HG03469 (cell line): ENCODE data around the gene MRPS12.

Experiments used
- ATAC-seq: cut with Tn5 transposase; IDR thresholded peaks from one replicate; pipeline ENCODE4 v1.9.1; 2021; ENCODE audit warnings: mild to moderate bottlenecking, moderate library complexity, moderate number of reproducible peaks; ENCODE audit not compliant: unreplicated experiment

Gene MRPS12

DNA sequence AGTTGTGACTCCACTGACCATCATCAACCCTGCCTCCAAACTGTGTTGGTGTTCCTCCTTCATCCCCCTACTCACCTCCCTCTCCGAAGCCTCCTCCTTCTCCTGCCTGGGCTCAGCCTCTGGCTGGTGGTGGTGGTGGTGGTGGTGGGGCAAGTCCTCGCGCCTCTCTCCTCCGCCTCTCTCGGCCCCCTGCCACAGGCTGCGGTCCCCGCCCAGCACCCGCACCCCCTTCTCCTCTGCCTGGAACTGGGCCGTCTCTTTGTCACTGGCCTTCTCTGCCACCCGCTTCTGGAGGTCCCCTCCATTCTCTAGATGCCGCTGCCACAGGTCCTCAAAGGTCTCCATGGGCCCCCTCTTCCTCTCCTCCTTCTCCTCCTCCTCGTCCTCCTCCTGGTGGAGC is 20.3 kb upstream of the MRPS12 start:
- no peak for ATAC-seq

DNA sequence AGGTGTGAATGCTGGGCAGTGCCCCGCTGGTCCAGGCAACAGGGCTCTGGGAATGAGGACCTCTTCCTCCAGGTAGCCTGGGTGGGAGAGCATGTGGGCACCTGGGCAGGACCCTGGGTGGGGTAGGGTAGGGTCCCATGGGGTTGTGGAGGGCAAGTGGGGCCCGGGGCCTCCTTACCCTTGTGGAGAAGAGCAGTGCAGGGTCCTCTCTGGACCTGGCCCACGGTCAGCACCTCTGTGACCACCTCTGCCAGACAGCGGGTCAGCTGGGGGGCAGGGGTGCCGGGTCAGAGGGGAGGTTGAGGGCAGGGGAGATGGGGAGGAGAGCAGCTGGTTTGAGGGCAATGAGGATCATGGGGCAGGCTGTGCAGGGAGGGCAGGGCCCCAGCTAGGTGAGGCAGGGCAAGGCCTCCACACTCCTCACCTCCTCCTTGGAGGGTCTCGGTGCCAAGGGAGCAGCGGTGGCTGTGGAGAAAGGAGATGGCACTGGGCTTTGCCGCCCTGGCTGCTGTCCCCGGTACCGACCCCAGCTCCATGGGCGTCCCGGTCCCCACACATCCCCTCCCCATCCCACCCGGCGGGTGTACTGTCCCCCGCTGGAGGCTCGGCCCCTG is 19.2 kb upstream of the MRPS12 start:
- no peak for ATAC-seq

DNA sequence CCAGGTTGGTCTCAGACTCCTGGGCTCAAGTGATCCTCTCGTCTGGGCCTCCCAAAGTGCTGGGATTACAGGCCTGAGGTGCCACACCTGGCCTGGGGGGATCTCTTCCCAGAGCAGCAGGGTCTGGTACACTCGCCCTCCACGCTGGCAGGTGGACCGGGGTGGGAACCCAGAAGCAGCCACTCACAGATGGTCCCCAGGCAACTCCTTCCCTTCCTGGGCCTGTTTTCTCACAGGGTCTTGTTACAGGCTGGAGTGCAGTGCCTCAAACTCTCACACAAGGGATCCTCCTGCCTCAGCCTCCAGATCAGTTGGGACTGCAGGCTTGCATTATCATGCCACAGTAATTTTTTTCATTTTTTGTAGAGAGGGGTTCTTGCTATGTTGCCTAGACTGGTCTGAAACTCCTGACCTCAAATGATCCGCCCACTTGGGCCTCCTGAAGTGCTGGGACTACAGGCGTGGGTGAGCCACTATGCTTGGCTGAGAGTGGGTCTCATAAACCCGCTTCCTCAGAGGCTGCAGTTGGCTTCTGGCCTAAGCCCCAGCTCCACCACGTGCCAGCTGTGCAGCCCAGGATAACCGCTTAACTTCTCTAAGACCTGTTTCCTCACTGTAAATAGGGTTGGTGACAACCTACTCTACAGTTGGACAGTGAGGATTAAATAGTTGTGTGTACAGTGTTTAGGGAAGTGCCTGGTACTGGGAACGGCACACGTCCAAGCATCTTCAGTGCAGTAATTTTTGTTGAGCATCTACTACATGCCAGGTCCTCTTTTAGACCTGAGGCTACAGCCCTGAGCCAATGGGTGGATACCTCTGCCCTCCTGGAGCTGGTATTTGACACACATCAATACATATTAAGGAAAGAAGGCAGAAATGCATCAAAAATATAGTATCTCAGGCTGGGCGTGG is 17.9 kb upstream of the MRPS12 start:
- ATAC-seq: no peak

DNA sequence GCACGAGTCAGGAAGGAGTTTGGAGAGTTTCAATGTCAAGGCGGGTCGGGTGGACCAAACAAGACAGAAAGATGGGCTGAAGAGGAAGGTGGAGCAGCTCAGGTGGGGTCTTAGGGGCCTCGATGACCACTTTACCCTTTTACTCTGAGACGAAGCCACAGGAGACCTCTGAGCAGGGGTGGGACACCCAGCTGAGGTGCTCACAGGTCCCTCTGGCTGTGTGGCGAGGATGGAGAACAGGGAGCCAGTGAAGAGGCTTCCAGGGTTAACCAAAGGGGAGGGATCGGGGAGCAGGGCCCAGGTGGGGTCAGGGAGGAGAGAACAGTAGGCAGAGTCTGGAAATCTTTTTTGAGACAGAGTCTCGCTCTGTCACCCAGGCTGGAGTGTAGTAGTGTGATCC is 16.8 kb upstream of the MRPS12 start:
- ATAC-seq: no peak

DNA sequence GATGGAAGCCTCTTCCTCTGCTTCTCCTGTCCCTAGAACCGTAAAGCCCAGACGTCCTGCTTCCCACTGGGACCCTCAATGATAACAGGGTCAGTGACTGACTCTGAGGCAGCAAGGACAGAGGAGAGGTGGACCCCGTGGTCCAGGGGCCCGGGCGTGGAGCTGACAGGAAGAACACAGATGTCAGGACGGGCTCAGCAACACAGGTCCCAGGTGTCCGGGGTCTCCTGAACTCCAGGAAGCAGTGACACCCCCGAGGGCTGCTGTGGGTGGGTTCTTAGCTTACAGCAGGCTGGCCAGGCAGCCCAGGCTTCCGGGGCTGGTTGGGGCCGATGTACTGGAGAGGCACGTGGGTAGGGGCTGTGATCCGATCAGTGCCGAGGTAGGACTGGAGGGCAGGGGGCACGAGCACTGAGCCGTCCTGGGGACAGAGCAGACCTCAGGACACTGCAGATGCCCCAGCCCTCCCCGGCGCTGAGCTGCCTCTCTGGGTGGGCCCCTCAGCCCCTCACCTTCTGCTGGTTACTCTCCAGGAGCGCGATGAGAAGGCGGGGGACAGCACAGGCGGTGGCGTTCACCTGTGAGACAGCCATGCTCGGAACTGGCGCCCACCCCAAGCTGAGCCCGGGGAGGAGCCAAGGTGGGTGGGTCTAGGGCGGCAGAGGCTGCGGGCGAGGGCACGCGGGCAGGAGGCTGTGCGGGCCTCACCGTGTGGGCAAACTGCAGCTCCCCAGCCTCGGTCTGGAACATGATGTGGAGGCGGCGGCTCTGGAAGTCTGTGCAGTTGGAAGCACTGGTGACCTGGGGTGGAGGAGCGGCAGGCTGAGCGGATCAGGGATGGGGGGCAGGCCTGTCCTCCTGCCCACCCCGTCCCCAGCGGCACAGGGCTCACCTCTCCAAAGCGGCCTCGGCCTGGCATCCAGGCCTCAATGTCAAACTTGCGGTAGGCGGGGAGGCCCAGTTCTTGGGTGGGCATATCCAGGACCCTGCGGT is 15.1 kb upstream of the MRPS12 start:
- no peak for ATAC-seq

DNA sequence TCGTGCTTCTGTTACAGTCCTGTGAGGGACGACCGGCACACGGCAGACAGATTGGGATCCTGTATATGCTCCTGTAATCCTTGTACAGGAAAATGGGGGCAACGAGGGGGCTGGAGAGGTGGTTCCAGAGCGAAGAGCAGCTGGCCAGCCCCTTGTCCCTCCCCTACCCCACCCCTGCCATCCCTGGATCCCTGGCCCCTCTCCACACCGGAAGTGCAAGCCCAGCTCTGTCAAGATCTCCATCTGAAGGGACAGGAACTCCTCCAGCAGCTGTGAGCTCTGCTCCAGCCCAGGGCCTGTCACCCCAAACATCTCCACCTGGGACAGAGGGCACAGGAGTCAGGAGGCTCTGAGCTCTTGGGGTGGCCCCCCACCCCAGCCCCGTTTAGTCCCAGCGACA is 13.2 kb upstream of the MRPS12 start:
- ATAC-seq: no peak

DNA sequence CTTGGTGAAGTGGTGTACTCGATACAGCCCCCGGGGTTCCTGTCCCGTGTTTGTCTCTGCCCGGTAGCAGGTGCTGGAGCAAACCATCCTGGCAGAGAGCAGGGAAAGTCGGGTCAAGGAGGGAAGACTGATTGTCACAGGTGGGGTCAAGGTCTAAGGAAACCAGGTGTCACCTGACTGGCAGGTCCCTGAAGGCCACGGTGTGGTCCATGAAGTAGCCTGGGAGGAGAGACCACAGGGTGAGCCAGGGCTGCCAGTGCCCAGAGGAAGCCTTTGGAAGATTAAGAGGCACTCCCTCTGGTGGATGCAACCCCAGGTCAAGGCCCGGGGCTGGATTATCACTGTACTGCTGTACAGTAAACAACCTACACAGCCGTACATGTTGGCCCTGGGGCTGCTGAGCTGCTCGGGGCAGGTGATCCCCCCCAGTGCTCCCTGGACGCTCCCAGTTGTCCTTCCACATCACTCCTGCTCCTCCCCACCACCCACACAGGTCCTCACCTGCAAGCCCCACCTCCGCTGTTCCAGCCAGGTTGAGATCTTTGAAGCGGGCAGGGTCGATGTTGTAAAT is 12.7 kb upstream of the MRPS12 start:
- ATAC-seq: no peak

DNA sequence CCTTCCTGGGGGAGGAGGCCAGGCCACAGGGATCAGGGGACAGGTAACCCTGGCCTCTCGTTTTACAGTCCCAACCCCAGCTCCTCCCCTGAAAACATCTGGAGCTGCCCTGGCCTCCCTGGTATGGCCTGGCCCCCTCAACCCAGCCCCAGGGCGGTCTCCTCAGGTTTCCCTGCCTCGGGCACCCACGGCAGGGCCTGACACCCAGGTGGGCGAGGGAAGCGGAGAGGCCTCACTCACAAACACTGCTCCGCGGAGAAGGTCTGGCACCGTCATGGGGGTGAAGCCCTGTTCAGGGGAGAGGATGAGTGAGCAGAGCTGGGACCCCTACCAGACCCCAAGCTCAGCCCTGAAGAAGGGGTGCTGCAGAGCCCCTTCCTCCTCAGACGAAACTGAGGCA is 12.2 kb upstream of the MRPS12 start:
- ATAC-seq: no peak

DNA sequence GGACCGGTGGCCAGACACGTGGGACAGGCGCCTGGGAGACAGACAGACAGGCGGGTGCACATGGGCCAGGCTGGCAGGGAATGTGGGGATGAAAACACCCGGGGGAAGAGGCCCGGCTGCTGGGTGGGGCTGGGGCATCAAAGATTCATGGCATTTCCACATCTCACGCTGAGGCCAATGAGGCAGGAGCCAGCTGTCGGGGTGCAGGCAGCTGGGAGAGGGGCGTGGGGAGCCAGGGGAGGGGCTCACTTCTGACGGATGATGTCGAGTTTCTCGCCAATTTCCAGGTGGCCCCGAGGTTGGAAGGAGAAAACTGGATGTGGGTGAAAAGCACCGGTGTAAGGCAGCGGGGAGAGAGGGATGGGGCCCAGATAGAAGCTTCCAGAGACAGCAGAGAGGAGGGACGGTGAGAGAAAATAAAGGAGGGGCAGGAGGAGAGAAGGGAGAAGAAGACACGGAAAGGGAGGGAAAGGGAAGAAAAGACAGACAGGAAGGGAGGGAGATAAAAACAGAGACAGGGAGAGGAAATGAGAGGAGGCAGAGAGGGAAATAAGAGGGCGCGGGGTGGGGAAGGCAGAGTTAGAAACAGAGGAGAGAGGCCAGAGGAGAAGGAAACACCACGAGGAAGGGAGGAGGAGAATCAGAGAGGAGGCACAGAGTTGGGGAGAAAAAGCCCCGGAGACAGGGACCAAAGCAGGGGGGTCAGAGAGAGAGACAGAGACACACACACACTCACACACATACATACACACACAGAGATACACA is 10.7 kb upstream of the MRPS12 start:
- no peak for ATAC-seq

DNA sequence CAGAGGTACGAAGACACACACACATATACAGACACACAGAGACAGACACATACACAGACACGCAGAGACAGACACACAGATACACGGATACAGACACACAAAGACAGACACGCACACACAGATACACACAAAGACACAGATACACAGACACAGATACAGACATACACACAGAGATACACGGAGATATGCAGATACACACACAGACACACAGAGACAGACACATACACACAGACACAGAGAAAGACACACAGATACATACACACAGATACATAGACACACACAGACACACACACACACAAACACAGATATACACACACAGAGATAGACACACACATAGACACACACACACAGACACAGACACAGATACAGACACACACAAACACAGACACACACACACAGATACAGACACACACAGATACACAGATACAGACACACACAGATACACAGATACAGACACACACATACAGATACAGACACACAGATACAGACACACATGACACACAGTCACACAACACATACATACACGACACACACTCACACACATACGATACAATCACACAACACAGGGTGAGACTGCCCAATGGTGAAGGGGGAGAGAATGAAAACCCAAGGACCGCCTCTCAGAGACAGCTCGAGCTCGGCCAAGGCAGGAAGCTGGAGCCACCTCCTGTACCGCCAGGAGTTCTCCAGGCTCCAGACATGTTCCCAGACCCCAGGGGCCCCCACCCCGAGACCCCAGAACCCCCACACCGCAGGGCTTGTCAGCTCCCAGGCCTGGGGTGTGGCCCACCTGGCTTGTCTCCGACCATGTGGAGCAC is 9.9 kb upstream of the MRPS12 start:
- no peak for ATAC-seq

DNA sequence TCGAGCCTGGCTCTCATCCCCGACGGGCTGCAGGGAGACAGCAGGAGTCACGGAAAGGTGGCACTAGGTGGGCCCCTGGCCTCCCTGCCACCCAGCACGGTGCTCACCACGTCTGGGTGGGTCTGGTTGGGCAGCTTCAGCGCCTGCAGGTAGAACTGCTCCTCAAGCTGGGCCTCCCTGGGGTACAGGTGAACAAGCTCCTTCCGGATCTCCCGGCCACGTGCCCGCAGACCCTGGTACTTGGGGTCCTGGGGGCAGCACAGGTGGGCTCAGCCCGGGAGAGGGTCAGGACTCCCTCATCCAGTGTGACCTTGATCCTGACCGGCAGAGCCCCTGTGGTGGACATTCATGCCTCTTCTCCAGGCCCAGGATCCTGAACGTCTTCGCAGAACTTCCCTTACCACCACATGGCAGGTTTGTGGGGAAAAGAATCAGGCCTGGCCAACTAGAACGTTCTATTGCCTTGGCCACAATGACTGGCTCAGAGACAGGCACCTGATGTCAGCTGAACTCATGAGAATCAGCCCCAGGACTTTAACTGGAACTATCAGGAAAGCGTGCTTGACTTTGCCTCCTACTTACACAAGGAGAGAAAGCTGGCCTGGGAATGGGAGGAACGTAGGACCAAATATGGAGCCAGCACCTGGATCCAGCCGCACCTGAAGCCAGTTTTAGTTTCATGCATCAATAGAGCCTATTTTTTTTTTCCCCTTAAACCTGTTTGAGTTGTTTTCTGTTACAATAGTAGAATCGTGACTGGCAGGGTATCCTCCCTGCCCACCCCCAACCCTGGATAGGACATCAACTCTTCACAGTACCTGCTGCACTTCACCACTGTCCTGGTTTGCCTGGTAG is 9.1 kb upstream of the MRPS12 start:
- no peak for ATAC-seq

DNA sequence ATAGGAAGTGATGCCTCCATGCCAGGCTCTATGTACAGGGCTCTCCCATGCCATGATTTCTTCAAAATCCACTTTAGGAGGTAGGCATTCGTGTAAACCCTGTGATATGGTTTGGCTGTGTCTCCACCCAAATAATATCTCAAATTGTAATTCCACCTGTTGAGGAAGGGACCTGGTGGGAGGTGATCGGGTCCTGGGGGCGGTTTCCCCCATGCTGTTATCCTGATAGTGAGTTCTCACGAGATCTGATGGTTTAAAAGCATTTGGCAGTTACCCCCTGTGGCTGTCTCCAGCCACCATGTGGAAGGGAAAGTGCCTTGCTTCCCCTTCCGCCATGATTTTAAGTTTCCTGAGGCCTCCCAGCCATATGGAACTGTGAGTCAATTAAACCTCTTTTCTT is 8.3 kb upstream of the MRPS12 start:
- ATAC-seq: no peak

DNA sequence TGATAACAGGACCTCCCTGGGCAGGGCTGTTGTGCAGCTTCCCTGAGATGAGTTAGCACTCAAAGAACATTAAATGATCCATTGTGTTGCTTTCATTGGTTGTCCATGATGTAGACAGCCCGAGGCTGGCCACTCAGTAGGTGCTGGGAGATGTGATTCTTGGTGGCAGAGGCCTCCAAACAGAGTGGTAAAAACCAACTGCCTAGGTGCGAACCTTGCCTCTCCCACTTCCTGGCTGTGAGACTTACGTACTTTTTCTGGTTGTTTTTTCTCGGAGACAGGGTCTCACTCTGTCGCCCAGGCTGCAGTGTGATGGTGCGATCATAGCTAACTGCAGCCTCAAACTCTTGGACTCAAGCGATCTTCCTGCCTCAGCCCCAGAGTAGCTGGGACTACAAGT is 6.4 kb upstream of the MRPS12 start:
- no peak for ATAC-seq

DNA sequence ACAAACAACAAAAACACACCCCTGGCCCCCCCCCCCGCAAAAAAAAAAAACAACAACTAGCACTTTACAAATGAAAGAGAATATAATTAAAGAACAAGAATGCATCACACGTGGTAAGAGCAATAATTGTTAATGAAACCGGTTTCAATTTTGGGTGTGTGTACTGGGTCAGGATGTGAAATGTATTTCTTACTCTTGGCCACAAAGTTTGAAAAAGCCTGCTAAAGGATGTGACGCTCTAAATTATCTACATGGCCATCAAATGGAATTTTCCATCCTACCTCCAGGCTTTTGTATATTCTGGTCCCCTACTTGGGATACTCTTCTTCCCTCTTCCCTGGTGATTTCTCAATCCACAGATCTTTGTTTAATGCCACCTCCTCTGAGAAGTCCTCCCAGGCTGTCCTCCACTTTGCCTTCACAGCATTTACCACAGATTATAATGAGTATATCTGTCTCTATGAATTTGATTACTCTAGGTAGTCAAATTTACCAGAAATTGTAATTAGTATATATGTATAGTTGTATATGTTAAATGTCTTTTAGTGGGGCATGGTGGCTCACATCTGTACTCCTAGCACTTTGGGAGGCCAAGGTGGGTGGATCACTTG is 2.2 kb upstream of the MRPS12 start:
- ATAC-seq: no peak

DNA sequence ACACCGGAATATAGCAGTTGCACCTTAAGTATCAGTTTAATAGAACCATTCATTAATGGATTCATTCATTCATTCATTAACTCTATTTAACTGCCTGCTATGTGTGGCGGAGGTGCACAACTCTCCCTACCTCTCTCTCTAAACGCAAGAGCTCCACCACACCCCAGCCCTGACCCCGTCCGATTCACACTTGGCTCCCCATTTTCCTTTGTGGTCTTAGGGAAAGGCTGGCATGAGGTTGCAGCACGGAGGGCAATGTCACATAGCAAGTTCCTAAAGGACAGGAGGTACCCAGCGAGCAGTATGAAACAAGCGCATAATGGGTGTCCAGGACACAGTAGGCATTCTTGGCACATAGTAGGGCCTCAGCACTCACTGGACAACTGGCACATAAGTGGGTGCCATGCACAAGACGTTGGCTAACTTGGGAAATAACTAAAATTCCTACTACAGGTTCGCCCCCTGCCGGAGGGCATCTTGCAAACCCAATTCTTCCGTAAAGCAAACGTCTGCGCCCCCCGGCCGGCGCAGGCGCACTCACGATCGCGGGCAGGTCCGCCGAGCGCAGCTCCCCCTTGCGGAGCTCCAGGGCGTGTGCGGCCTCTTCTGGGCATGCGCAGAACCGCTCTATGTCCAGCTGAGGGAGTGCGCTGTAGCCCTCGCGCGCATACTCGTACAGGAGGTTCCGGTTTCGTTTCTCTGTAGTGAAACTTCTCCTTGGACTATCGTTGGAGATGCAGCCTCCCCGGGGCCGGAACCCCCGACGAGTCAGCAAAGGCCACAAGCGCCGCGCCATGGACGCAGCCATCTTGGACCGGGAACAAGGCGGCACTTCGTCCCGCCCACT is 592 bp upstream of the MRPS12 start, which contains the start of gene SARS2:
TSS of gene SARS2 (minus strand) at position 835 of the 847 bp plus-strand sequence. CDS start at position 808, 27 bp downstream.
- ATAC-seq: peak; percentile 64

DNA sequence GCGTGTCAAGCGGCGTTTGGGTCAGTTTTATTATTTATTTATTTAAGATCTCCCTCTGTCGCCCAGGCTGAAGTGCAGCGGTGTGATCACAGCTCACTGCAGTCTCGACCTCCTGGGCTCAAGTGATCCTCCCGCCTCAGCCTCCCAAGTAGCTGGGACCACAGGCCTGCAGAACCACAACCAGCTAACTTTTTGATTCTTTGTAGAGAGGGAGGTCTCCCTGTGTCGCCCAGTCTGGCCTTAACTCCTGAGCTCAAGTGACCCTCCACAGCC is 713 bp downstream of the MRPS12 start:
- no peak for ATAC-seq
